ENCODE measurements around the gene PIAS4. TPM values are rescaled to one million over a fixed set of nuclear protein-coding genes. Genes with fewer than 3 reads are reported as not detected.

The PIAS4 gene
- total RNA-seq, 2 experiments from 2014 or later = 33.3 to 40.4 TPM

DNA sequence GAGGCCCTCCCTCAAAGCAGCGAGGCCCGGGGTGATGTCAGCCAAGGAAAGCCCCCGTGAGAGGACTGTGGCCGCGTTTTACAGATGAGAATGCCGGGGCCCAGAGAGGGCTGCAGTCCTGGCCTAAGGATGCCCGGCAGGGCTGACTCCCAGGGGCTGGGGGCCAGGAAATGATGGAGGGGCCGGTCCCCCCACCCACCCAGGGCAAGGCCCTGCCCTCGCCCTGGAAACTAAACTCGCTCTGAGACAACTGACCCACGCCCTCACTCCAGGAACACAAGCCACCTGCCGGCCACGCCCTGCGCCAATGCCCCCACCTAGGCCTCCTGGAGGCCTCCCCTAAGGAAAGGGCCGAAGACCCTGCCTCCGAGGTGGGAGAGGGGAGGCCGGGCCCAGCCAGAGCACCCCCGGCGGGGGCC, 51.9 kb downstream of the PIAS4 start:
- H3K4me3 Mint-ChIP-seq = no peak overlapping the region
- peak overlapping the region; percentile 31 for H3K27ac Mint-ChIP-seq
- no peak for DNase-seq
- H3K27me3 Mint-ChIP-seq = no peaks in the 10 kb centered on the region
- H3K4me1 Mint-ChIP-seq = peaks cover 16% of the 10 kb centered on the region
- ChIA-PET CTCF (interaction anchor here (2.2 kb wide), 1 partner anchor 80 kb away, joined by 5 read pairs; no protein-coding TSS in a partner anchor), POLR2A (no interaction called here)
- H3K9me3 Mint-ChIP-seq = no peaks in the 10 kb centered on the region
- peaks cover 26% of the 10 kb centered on the region for H3K36me3 Mint-ChIP-seq (ENCODE audit: low read depth)

DNA sequence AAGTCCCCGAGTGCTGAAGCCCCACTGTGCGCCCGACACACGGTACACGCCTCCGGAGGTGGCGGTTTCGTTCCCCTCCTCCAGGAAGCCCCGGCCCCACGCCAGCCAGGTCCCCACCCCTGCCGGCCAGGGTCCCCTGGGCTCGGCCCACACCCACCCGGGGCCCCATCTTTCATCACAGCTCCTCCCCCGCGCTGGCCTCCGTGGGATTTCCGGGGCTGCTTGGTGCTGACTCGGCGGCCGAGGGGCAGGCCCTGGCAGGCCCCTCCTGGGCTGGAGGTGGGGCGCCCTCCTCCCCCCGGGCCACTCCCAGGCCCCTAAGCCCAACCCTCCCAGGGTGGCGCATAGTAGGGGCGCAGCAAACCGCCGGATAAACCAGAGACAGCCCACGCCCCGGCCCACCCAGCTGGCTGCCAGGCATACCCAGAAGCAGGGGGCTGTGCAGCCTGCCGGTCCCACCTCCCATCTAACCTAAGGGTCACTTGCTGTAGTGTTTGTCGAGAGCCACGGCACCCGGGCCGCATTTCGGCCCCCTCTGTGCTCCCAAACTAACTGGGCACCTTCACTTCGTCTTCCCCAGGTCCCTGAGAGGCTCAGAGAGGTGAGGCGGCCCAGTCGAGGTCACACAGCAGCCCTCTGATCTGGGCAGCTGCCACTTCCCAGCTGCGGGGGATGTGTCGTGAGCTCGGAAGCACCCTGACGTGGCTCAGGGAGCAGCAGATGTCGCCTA, 52.5 kb downstream of the PIAS4 start:
- peak overlapping the region; percentile 19 for H3K4me3 Mint-ChIP-seq
- peaks cover 26% of the 10 kb centered on the region for H3K36me3 Mint-ChIP-seq (ENCODE audit: low read depth)
- no peaks in the 10 kb centered on the region for H3K9me3 Mint-ChIP-seq
- CTCF ChIA-PET = interaction anchor here (0.5 kb wide), 1 partner anchor 17 kb away, joined by 3 read pairs; no protein-coding TSS in a partner anchor
- H3K27ac Mint-ChIP-seq = peak overlapping the region; percentile 25
- peaks cover 16% of the 10 kb centered on the region for H3K4me1 Mint-ChIP-seq
- no peak for DNase-seq
- no peaks in the 10 kb centered on the region for H3K27me3 Mint-ChIP-seq
- POLR2A ChIA-PET = no interaction called here

DNA sequence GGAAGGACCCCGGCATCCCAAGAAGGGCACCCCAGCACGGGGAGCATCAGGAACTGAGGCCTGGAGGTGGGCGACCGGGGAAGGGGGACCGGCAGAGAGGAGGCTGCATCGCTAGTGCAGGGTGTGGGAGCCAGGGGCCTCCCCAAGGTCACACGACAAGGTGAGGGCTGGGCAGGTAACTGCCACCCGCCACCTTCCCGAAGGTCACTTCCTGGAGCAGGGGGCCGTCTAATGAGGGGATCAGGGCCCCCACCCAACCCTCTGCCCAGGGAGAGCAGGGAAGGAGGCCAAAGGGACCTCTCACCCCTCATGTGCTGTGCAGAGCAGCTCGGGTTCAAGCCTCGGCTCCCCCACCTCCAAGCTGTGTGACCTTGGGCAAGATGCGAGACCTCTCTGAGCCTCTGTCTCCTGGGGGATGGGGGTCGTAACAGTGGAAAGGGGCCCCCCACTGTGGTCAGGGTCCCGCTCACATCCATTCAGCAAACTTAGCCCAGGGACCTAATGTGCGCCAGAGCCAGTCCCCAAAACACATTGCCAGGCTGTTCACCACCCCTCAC, 53.2 kb downstream of the PIAS4 start:
- H3K9me3 Mint-ChIP-seq = no peaks in the 10 kb centered on the region
- peaks cover 19% of the 10 kb centered on the region for H3K36me3 Mint-ChIP-seq (ENCODE audit: low read depth)
- no peak for DNase-seq
- H3K4me3 Mint-ChIP-seq = peak overlapping the region; percentile 19
- POLR2A ChIA-PET = no interaction called here
- H3K27ac Mint-ChIP-seq = peak overlapping the region; percentile 25
- peaks cover 15% of the 10 kb centered on the region for H3K4me1 Mint-ChIP-seq
- CTCF ChIA-PET = no interaction called here
- no peaks in the 10 kb centered on the region for H3K27me3 Mint-ChIP-seq

DNA sequence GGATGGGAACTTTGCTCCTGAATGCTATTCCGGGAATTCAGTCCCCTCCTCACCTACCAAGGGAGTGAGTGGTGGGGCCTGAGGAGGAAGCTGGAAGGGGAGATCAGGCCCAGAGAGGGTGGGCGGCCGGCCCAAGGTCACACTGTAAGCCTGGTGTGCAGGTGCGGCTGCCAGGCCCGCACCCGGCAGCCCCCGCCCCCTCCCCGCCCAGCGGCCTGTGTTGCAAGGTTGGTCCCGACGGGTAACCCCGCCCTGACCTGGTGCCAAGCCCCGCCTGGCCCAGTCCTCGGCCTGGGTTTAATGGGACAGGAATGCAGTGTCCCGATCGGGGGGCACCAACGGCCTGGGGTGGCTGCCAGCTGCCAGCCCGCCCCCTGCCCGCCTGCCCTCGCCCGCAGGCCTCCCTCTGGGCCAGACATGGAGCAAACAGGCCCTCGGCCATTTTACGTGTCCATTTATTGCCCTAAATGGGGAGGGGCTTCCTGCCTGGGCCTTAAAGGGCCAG, 53.7 kb downstream of the PIAS4 start:
- Mint-ChIP-seq H3K36me3 (ENCODE audit: low read depth) (peaks cover 14% of the 10 kb centered on the region), H3K4me1 (peaks cover 11% of the 10 kb centered on the region), H3K27ac (no peak overlapping the region), H3K9me3 (no peaks in the 10 kb centered on the region), H3K4me3 (no peak overlapping the region), H3K27me3 (no peaks in the 10 kb centered on the region)
- ChIA-PET CTCF (no interaction called here), POLR2A (no interaction called here)
- DNase-seq = no peak

DNA sequence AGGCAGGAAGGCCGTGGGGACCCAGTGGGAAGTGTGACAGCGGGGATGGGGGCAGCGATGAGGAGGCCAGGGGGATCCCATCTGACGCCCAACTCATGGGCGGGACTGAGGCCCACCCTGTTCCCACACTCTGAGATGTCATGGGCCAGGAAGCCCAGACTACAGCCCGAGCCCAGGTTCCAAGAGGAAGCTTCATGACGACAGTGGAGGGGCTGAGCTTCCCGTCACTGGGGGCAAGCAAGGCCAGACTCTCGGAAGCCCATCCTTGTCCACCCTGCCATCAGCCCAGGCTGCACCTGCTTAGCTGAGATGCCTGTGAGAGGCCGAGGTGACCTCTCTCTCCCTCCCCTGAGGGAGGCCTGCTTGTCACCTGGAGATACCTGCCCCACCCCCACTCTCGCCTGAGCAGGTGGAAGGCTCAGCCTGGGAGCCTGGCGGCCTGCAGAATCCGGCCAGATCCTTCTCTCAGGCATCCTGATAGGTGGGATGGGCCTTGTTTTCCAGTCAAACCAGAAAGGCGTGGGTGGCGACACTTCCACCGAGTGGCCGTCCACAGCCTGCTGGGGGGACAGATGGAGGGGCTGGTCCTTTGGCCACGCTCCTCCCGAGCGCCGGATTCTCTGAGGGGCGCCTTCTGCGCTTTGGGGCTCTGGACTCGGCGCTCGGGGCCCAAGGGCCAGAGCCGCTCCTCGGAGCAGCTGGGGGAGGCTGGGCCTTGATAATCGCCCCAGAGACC, 54.3 kb downstream of the PIAS4 start:
- DNase-seq = no peak
- Mint-ChIP-seq H3K9me3 (no peaks in the 10 kb centered on the region), H3K4me3 (no peak overlapping the region), H3K27me3 (no peaks in the 10 kb centered on the region), H3K4me1 (peaks cover 11% of the 10 kb centered on the region), H3K36me3 (ENCODE audit: low read depth) (peaks cover 11% of the 10 kb centered on the region), H3K27ac (no peak overlapping the region)
- CTCF ChIA-PET = no interaction called here
- POLR2A ChIA-PET = no interaction called here

DNA sequence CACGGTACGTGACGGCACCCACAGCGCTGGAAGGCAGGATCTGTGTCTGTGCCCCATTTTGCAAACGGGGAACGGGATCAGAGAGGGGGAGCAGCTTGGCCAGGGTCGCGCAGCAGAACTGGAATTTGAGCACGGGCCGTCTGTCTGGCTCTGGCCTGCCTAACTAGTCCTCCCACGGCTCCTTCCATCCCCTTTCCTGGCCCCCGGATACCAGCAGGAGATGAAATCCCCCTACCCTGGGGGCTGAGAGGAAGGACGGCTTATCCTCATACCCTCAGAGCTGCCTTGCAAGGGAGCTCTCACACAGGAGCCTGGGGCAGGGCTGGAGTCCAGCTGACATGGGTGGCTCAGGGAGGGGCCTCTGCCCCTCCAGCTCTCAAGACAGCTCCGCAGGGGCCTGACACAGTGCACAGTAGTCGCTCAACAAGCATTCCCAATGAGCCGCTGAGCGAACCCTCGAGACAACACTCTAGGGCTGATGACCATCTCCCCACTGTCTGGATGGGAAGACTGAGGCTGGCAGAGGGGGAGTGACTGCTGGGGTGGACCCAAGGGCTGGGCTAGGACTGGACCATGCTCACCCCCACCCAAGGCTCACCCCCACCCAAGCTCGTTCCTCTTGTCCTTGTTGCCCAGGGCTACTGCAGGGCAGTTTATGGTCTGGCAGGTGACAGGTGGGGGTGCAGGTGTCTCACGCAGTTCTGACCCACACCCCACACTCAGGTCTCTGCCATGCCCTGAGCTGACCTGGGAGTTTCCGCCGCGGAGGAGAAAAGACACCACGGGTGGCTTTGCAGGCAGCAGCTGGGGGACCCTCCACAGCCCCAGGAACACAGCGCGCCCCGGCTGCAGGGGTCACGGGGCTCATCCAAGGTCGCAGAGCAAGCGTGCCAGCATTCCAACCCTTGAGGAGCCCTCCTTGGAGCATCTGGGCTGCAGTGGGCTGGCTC, 55.2 kb downstream of the PIAS4 start:
- DNase-seq = no peak
- no peak overlapping the region for H3K27ac Mint-ChIP-seq
- no peaks in the 10 kb centered on the region for H3K9me3 Mint-ChIP-seq
- peaks cover 10% of the 10 kb centered on the region for H3K4me1 Mint-ChIP-seq
- peaks cover 6% of the 10 kb centered on the region for H3K36me3 Mint-ChIP-seq (ENCODE audit: low read depth)
- ChIA-PET POLR2A (no interaction called here), CTCF (interaction anchor here (0.5 kb wide), 1 partner anchor 736 kb away, joined by 5 read pairs; no protein-coding TSS in a partner anchor)
- peak overlapping the region; percentile 45 for H3K4me3 Mint-ChIP-seq
- H3K27me3 Mint-ChIP-seq = no peaks in the 10 kb centered on the region

DNA sequence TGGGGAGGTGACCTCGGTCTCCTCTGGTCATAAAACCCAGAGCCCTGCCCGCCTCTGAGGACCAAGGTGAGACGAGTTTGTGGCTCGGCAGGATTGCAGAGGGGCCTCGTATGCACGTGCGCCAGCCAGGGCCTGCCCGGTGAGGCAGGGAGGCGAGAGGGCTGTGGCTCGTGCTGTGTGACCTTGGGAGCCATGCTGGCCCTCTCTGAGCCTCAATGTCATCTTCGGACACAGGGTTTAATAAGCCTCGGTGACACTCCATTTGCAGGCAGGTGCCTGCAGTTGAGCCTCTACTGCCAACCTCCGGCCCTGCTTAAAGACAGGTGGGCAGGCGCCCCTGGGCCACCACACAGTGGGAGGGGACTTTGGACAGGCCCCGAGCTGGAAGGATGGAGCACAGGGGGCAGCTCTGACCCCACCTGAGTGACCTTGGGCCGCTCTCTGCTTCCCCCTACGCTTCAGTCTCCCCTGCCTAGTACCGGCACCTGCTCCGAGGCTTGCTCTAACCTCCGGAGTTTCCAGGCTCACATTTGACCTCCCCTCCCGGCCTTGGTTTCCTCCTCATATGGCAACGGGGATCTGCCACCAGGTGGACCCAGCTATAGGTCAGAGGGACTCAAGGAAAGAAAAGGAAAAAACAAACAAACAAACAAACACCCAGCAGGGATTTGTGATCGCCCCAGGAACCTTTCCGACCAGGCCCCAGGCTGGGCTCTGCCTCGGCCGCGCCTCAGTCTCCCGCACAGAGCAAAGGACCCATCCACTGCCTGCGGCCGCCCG, 56.0 kb downstream of the PIAS4 start:
- peaks cover 16% of the 10 kb centered on the region for H3K4me1 Mint-ChIP-seq
- ChIA-PET CTCF (interaction anchor here (0.9 kb wide), 1 partner anchor 77 kb away, joined by 5 read pairs; no protein-coding TSS in a partner anchor), POLR2A (no interaction called here)
- no peak for DNase-seq
- peak overlapping the region; percentile 86 for H3K27ac Mint-ChIP-seq
- no peaks in the 10 kb centered on the region for H3K27me3 Mint-ChIP-seq
- H3K36me3 Mint-ChIP-seq (ENCODE audit: low read depth) = peaks cover 4% of the 10 kb centered on the region
- no peaks in the 10 kb centered on the region for H3K9me3 Mint-ChIP-seq
- H3K4me3 Mint-ChIP-seq = peak overlapping the region; percentile 77

DNA sequence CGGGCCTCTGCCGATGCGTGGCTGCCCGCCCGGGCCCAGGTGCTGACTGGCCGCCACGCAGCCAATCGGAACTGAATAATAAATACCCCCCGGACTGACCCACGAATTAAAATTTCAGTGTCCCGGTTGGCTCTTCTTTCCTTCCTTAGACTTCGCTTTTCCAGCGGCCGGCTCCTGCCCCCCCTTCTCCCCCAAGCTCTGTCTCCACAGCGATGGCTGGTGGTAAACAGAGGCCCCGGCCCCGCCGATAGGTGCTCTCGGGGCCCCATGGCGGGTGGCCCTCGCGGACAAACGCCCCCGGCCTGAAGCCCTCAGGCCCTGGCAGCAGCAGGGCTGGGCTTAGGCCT, 56.6 kb downstream of the PIAS4 start:
- Mint-ChIP-seq H3K9me3 (no peaks in the 10 kb centered on the region), H3K4me1 (peaks cover 22% of the 10 kb centered on the region), H3K36me3 (ENCODE audit: low read depth) (peaks cover 4% of the 10 kb centered on the region), H3K4me3 (peak overlapping the region; percentile 77), H3K27me3 (no peaks in the 10 kb centered on the region), H3K27ac (peak overlapping the region; percentile 86)
- ChIA-PET POLR2A (no interaction called here), CTCF (interaction anchor here (0.9 kb wide), 1 partner anchor 76 kb away, joined by 5 read pairs; no protein-coding TSS in a partner anchor)
- DNase-seq = no peak

DNA sequence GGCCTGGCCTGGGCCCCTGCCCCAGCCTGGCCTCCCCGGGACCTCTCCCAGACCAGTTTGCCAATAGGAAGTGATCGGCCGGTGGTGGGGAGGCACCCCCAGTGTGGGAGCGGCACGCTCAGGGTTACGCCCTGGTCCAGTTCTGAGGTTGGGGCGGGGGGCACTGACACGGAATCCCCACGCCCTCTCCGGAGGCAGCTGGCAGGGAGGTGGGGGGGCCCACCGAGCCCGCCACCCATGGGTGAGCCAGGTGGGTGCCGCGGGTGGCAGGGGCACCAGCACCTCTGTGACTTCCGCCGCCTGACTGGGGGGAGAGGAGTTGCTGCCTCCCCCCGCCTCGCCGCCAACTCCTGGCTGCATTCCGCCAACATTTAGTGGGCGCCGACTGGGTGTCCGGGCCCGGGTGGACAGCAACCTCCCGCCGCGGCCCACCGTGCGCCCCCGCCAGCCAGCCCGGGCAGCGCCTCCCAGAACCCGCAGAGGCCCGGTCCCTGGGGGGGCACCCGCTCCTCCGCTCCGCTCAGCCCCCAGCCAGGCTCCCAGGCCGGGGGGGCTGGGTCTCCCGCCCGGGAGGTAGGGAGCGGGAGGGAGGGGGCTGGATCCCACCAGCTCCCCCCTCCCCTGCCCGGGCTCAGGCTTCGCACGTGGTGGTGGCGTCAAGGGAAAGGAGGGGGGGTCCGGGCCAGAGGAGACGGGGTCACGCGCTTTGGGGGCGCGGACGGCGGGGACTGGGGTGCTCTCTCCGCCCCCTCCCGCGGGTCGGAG, 57.1 kb downstream of the PIAS4 start:
- ChIA-PET CTCF (no interaction called here), POLR2A (no interaction called here)
- H3K4me1 Mint-ChIP-seq = peaks cover 27% of the 10 kb centered on the region
- H3K9me3 Mint-ChIP-seq = no peaks in the 10 kb centered on the region
- peak; percentile 43 for DNase-seq
- peak overlapping the region; percentile 77 for H3K4me3 Mint-ChIP-seq
- peaks cover 4% of the 10 kb centered on the region for H3K36me3 Mint-ChIP-seq (ENCODE audit: low read depth)
- H3K27me3 Mint-ChIP-seq = no peaks in the 10 kb centered on the region
- peak overlapping the region; percentile 13 for H3K27ac Mint-ChIP-seq

DNA sequence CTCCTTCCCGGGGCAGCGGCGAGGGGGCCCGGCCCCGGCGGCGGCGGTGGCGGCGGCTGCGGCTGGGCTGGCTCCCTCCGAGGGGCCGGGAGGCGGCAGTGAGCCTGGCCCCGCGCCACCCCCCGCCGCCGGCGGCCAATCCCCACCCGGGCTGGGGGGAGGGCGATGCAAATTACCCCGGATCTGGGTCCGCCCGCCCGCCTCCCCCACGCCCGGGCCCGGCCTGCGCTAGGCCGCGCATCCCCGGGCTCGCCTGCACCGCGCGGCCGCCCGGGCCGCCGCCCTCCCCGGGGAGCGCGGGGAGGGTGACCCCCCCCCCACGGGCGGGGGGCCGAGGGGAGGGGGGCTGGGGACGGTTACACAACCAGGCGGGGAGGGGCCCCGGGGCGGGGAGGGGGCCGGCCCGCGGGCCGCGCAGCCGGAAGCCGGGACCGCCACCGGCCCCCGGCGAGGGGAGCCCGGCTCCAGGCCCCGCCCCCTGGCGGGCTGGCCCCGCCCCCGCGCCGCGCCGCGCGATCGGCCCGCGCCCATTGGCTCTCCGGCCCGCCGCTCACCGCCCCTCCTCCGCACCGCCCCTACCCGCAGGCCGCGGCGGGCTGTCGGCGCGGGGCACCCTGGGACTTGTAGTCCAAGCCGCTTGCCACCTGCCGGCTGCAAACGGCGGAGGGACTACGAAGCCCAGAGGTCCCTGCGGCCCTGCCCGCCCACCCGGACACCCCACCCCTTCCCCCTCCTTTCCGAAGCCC, 58.1 kb downstream of the PIAS4 start:
- Mint-ChIP-seq H3K4me1 (peaks cover 28% of the 10 kb centered on the region), H3K27ac (peak overlapping the region; percentile 77), H3K4me3 (peak overlapping the region; percentile 63), H3K27me3 (no peaks in the 10 kb centered on the region), H3K9me3 (no peaks in the 10 kb centered on the region), H3K36me3 (ENCODE audit: low read depth) (peaks cover 4% of the 10 kb centered on the region)
- peak; percentile 95 for DNase-seq
- ChIA-PET CTCF (no interaction called here), POLR2A (no interaction called here)

DNA sequence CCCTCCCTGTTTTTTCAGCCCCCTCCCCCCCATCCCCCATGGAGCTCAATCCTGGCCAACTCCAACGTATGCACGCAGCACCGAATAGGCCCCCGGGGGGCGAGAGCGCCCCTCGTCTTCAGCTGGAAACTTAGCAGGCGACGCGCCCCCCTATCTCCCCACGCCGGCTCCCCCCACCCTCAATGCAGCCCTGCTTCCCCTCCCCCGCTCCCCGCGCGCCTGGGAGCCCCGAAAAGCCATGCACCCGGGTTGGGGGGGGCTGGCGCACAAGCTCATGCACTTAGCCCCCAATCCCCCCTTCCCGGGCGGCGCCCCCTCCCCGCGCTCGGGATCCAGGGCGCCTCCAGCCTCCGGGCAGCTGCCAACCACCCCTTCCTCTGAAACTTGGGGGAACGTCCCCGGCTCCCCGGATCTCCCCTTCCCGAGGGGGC, 58.7 kb downstream of the PIAS4 start:
- peak overlapping the region; percentile 63 for H3K4me3 Mint-ChIP-seq
- H3K27ac Mint-ChIP-seq = peak overlapping the region; percentile 77
- H3K9me3 Mint-ChIP-seq = no peaks in the 10 kb centered on the region
- peaks cover 4% of the 10 kb centered on the region for H3K36me3 Mint-ChIP-seq (ENCODE audit: low read depth)
- ChIA-PET CTCF (no interaction called here), POLR2A (no interaction called here)
- H3K27me3 Mint-ChIP-seq = no peaks in the 10 kb centered on the region
- peaks cover 28% of the 10 kb centered on the region for H3K4me1 Mint-ChIP-seq
- DNase-seq = peak; percentile 53
